Left cardiac atrium (tissue), 4 donors: ENCODE data around the gene GTF3C1. TPM values are rescaled to one million over a fixed set of nuclear protein-coding genes. Genes with fewer than 3 reads are reported as not detected.

Experiments
- ATAC-seq, 2 donors: fragments of 200-7000 bp; cut with Tn5 transposase; one replicate each; pipeline ENCODE4 v1.9.1; 2020; ENCODE audit warnings: mild to moderate bottlenecking in 2 of 2, moderate library complexity in 2 of 2
- DNase-seq: peaks from one replicate; pipeline ENCODE4 v3.0.0-alpha.2; 2020
- intact Hi-C, 2 donors: fragments of 100-400 bp; cut with DNase I; formaldehyde crosslinking; loops; one replicate each; pipeline versions ENCODE4 v1.14.1 to v1.15.1; 2022 to 2023
- long read RNA-seq: library from polyadenylated mRNA; unstranded; transcript quantifications from one replicate; pipeline ENCODE4 v2.0.0, GENCODE V29; 2021
- total RNA-seq, 2 donors: library from RNA; stranded (reverse); fragmentation: NEBNext Ultra II Directional; extraction: Animal tissue kit (Norgen Biotek cat#: 25700); gene quantifications; one replicate each; pipeline ENCODE4 v1.2.1, GENCODE V29; 2021
- donor health status: DM: no; HTN: yes; CAD: no.
- donor health status: DM: no; HTN: yes; CAD: no; lungs with severe emphysema.
- donor health status: DM: yes; HTN: yes; CAD: no.
- donor health status: Dilated cardiomyopathy.

The GTF3C1 gene, protein sequence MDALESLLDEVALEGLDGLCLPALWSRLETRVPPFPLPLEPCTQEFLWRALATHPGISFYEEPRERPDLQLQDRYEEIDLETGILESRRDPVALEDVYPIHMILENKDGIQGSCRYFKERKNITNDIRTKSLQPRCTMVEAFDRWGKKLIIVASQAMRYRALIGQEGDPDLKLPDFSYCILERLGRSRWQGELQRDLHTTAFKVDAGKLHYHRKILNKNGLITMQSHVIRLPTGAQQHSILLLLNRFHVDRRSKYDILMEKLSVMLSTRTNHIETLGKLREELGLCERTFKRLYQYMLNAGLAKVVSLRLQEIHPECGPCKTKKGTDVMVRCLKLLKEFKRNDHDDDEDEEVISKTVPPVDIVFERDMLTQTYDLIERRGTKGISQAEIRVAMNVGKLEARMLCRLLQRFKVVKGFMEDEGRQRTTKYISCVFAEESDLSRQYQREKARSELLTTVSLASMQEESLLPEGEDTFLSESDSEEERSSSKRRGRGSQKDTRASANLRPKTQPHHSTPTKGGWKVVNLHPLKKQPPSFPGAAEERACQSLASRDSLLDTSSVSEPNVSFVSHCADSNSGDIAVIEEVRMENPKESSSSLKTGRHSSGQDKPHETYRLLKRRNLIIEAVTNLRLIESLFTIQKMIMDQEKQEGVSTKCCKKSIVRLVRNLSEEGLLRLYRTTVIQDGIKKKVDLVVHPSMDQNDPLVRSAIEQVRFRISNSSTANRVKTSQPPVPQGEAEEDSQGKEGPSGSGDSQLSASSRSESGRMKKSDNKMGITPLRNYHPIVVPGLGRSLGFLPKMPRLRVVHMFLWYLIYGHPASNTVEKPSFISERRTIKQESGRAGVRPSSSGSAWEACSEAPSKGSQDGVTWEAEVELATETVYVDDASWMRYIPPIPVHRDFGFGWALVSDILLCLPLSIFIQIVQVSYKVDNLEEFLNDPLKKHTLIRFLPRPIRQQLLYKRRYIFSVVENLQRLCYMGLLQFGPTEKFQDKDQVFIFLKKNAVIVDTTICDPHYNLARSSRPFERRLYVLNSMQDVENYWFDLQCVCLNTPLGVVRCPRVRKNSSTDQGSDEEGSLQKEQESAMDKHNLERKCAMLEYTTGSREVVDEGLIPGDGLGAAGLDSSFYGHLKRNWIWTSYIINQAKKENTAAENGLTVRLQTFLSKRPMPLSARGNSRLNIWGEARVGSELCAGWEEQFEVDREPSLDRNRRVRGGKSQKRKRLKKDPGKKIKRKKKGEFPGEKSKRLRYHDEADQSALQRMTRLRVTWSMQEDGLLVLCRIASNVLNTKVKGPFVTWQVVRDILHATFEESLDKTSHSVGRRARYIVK (N-terminal part only)
- total RNA-seq, result 10 to 100 TPM; 43.3 to 53.6 TPM
- long read RNA-seq, full-length matches to known transcripts, result 7 of 74 reads
- long read RNA-seq, partial matches to known transcripts, result 61 of 74 reads
- long read RNA-seq, other reads (novel, unspliced or antisense), result 6 of 74 reads

DNA sequence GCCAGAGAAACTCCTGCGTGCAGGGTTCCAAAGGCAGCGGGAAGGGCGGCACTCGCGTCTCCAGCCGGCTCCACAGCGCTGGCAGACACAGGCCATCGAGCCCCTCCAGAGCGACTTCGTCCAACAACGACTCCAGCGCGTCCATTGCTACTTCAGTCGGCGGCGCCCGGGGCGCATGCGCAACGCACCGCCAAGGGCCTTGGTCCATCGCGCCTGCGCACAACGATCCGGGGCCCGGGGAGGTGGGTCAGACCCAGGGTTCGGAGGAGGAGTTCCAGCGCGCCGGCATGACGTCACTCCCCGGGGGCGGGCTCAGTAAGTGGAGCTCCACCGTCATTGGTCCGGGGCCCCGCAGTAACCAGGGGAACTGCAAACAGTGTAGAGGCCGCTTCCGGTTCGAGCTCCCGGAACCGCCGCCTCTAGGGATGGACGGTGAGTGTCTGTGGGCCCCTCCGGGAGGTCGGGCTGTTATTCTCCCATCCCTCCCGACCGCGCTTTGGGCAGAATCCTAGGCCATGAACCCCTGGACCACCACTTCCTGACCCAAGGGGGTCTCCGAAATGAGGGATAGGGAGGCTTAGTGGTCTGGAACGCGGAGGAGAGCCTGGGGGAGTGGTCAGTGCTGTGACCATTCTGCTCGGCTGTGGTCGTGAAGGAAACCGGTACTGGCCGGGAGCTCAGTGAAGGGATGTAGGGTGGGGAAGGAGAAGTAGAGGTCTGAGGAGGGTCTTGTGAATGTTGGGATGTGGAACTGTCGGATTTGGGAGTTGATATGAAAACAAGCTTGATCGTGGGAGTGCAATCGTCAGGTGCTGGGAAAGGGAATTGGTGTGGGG is at the start of gene GTF3C1, which contains the start of gene KATNIP:
Gene GTF3C1 (minus strand): TSS at position 168 of the 836 bp plus-strand sequence. CDS start 23 bp downstream, at position 145.
Gene KATNIP (plus strand): TSS at position 399 of the 836 bp plus-strand sequence. CDS start 27 bp downstream, at position 426.
- intact Hi-C loops, result no loop called here
- ATAC-seq, result peak; percentile 98 to 100
- DNase-seq, result peak; percentile 100

GRCh38 chr16:27598931-27599565 is 49.3 kb upstream of the GTF3C1 start:
- DNase-seq (no peak), ATAC-seq (peak in 1 of 2 donors; percentile 21)
- intact Hi-C loops, result no loop called here

DNA sequence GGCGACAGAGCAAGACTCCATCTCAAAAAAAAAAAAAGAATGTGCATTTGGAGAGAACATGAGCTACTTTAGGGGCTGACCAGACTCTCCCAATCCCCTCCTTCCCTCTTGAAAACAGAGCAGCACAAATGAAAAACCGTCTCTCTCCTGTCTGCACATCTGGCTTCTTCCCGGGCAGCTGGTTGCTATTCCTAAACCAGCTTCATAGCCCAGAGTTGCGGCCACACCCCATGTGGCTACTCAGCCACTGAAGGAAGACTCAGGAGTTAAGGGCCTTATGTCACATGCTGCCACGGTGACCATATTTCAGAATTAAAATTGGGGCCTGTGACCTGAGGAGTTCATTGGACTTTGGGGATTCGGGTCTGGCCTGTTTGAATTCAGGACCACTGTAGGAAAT is 48.5 kb upstream of the GTF3C1 start:
- intact Hi-C loops, result no loop called here
- ATAC-seq (no peak), DNase-seq (no peak)

- ATAC-seq, result no peak
- DNase-seq, result no peak
- intact Hi-C loops, result no loop called here
Measured at GRCh38 chr16:27597361-27597760, 47.6 kb upstream of the GTF3C1 start.

GRCh38 chr16:27596411-27596810 is 46.7 kb upstream of the GTF3C1 start:
- ATAC-seq (no peak), DNase-seq (no peak)
- intact Hi-C loops, result no loop called here

- ATAC-seq, result no peak
- intact Hi-C loops, result no loop called here
- no peak for DNase-seq
Measured at GRCh38 chr16:27595993-27596392, 46.3 kb upstream of the GTF3C1 start.

GRCh38 chr16:27595475-27595874 is 45.8 kb upstream of the GTF3C1 start:
- no peak for DNase-seq
- no peak for ATAC-seq
- intact Hi-C loops, result no loop called here

- DNase-seq, result no peak
- intact Hi-C loops, result no loop called here
- no peak for ATAC-seq
Measured at GRCh38 chr16:27591837-27592236, 42.1 kb upstream of the GTF3C1 start.

- ATAC-seq (no peak), DNase-seq (no peak)
- intact Hi-C loops, result no loop called here
Measured at GRCh38 chr16:27588057-27588456, 38.3 kb upstream of the GTF3C1 start.

DNA sequence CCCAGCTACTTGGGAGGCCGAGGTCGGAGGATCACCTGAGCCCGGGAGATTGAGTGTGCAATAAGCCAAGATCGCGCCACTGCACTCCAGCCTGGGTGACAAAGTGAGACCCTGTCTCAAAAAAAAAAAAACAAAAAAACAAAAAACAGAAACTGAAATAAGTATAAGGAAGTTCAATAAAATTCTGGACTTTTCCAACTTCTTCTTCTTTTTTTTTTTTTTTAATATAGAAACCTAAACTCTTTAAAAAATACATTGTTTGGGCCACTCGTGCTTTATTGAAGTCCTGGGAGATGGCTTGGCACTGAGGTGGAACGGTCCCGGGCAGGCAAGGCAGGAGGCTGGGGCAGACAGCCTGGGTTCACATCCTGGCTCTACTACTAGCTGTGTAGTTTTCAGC is 37.0 kb upstream of the GTF3C1 start:
- ATAC-seq (no peak), DNase-seq (no peak)
- intact Hi-C loops, result no loop called here

- ATAC-seq (no peak), DNase-seq (no peak)
- intact Hi-C loops, result no loop called here
Measured at GRCh38 chr16:27585200-27585599, 35.5 kb upstream of the GTF3C1 start.

DNA sequence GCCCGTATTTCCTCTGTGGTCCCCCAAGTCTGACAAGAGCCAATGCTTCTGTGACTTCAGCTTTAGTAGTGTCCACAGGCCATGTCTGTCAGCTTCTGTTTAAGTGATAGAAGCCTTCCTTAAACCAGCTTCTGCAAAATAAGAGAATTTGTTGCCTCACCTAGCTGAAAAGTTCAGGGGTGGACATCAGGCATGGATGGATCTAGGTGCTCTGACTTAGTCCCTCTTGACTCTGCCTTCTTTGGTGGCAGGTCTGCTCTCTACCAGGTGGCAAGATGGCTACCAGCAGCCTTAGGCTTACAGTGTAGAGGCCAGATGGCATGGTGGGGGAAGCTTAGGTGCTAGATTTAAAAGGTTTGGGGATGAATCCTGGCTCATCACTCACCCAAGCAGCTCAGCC is 33.9 kb upstream of the GTF3C1 start:
- ATAC-seq (no peak), DNase-seq (no peak)
- intact Hi-C loops, result no loop called here

DNA sequence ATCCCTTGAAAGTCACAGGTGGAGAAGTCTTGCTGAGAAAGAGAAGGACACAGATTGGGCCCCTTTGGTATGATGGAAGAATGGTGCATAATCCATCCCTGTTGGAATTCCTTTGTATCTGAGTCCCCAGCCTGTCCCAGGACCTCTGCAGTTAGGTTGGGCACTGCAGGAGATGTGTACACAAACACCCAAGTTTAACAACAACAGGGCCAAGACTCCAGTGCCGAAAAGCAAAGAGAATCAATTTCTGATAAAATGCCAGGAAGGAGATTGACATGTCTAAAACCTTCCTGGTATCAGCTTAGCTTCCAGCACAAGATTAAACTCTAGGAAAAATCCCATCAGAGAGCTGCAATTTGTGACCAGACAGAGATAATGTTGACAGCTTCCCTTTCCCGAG is 33.2 kb upstream of the GTF3C1 start:
- DNase-seq (no peak), ATAC-seq (no peak)
- intact Hi-C loops, result no loop called here

DNA sequence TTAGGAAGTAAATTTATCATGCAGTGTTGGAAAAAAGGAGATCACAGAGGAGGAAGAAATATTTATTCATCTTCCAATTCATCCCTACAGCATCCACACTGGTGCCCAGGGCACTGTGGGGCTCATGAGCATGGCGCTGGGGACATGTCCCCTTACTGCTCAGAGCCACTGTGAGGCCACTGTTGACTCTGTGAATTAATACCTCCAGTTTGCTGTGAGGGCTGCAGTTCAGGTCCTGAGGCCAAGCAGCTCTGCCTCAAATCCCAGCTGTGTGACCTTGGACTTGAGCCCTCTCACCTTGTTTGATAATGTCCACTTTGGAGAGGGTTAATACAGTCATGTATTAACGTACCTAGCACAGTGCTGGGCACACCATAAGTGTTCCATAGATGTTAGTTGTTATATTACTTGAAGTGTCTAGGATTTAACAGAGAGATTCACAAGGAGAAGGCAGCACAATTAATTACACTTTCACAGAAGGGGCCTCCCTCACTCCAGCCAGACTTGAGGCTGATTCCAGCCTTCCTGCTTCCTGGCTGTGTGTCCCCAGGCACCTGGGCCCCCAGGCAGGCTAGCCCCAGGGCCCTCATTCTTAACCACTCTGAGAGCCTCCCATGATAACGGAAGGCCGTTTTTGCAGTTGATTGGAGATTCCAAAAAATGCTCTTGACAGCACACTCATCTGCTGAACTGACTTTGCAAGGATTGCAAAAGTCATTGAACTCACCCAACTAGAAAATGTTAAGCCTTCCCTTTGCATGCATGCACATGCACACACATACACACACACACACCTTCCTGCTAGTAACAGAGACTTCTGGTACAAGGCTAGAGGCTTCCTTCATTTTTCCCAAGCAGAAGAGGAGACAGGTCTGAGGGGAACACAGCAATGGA is 29.6 kb upstream of the GTF3C1 start:
- intact Hi-C loops, result no loop called here
- ATAC-seq (peak in 1 of 2 donors; percentile 20), DNase-seq (no peak)

DNA sequence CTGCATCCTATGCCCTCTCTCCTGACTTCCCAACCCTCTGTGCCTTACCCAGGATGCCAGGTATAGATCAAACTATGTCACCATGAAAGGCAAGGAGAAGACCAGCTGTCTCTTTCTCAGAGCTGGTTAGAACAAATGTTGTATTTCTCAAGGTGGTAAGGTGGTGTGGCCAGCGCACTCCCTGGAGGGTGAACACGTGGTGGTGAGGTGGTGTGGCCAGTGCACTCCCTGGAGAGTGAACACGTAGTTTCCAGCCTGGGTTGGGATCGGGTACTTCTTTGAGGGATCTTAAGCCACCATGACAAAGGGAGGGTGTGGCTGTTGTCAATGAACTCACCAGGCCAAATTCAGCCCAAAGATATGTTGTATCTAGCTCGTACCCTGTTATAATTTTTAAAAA is 27.0 kb upstream of the GTF3C1 start:
- no peak for ATAC-seq
- intact Hi-C loops, result no loop called here

DNA sequence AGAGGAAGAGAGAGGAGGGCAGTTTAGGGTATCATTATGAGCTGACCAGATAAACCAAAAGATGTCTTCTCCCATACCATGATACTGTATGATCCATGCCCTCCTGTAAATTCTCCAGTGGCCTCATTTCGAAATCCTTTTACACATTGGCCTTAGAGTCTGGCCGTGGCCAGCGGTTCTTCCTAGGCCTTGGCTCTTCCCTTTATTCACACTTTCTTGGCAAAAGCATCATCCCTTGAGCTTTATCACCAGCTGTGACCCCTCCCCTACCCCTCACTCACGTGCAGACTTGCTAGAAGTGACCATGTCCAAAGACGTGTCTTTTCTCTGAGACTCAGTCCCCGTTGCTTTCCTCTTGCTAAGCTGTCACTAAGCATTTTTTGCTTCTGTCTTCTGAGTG is 23.0 kb upstream of the GTF3C1 start:
- intact Hi-C loops, result no loop called here
- ATAC-seq (peak in 1 of 2 donors; percentile 79), DNase-seq (peak; percentile 25)

More for the DNA sequence above, 27.0 kb upstream of the GTF3C1 start:
- no peak for DNase-seq
